ENCODE data around the gene HOXD1.

Gene HOXD1

GRCh38 chr2:176167398-176167797, 21.1 kb upstream of the HOXD1 start:
- no peak for DNase-seq

GRCh38 chr2:176169181-176169580, 19.3 kb upstream of the HOXD1 start:
- DNase-seq = no peak

- DNase-seq = no peak
These were observed 18.8 kb upstream of the HOXD1 start for GRCh38 chr2:176169711-176170110.

DNA sequence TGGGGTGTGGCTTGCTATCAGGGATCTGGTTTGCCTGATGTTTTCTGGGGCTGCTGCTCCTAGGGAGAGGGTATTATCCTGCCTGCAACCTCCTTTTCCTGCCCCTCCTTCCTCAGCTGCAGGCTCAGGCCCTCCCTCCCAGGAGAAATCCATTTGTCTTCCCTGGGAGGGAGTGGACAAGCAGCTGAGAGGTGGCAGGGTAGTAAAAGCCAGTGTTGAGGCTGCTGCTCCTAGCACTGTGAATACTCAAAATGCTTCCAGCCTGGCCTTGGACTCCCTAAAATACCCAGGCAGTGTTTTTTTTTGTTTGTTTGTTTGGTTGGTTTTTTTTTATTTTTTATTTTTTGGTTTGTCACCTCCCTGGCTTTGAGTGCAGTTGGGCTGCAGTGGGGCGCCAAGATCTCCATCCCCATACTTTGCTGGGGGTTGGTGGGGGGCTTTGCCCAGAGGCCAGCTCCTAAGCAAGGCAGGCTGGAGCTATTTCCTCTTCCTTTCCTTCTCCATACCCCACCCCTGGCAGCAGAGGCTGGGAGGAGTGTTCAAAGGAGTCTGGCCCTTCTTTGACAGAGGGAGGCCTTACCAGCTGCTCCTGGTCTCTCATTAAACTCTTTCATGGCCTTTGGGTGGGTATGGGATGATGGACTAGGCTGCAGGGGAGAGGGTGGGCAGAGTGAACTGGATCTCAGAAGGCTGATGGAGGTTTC, 17.7 kb upstream of the HOXD1 start:
- no peak for DNase-seq

- no peak for DNase-seq
These were observed 17.0 kb upstream of the HOXD1 start for GRCh38 chr2:176171351-176172006.

GRCh38 chr2:176172007-176172894, 16.2 kb upstream of the HOXD1 start:
- DNase-seq = no peak

DNA sequence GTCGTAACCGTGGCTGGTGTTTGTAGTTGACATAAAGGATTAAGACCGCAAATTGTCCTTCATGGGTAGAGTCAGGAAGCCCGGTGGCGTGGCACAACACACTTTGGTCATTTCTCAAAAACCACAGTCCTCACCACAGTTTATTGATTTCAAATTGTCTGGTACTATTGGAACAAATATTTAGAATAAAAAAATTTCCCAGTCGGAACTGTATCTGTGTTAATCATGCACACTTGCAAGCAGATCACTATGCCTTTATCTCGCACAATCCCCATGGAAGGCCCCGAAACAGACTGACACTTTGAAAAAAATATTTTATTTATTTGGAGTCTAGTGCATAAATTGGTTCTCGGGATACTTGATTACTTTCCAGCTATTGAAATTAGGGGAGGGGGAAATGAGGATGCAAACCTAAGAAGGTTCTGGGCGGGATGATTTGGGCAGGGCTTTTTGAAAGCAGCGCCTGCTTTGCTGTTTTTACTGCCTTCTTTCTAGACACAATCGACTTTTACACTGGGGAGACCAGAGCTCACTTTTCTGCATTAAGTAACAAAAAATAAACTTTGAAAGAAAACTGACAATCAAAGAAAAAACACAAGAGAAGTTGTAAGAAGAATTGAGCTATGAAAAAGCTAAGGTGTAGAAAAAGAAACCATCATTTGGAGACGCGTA, 15.4 kb upstream of the HOXD1 start:
- DNase-seq = no peak

GRCh38 chr2:176173567-176174381, 14.7 kb upstream of the HOXD1 start:
- DNase-seq = no peak

DNA sequence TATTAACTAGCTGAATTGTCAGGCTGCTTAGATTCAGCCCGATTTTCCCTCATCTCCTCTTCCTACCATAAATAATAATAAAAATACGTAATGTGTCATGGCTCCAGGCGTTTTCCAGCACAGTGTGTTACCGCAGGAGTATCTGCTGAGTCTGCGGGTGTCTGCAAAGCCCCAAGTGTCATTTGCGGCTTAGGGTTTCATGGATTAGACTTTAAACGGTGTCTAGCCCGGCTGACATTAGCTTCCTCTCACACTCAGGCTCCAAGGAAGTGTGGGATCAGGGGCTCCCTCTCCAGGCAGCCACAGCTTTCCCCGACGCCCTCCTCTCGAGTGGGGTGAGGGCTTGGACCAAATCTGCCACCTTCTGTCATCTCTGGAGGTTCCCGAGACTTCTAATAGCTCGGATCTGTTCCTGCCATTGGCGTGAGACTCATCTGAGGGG, 14.1 kb upstream of the HOXD1 start:
- peak; percentile 53 for DNase-seq

GRCh38 chr2:176174824-176175708, 13.4 kb upstream of the HOXD1 start:
- DNase-seq = peak; percentile 69

- no peak for DNase-seq
These were observed 12.5 kb upstream of the HOXD1 start for GRCh38 chr2:176175709-176176607.

GRCh38 chr2:176177580-176178037, 10.9 kb upstream of the HOXD1 start:
- DNase-seq = no peak

- peak; percentile 72 for DNase-seq
These were observed 10.3 kb upstream of the HOXD1 start for GRCh38 chr2:176178038-176178756.

- DNase-seq = no peak
These were observed 9.6 kb upstream of the HOXD1 start for GRCh38 chr2:176178757-176179295.

- no peak for DNase-seq
These were observed 6.9 kb upstream of the HOXD1 start for GRCh38 chr2:176181551-176181950.

GRCh38 chr2:176182671-176183070, 5.8 kb upstream of the HOXD1 start:
- DNase-seq = no peak

GRCh38 chr2:176184749-176185148, 3.7 kb upstream of the HOXD1 start:
- no peak for DNase-seq

DNA sequence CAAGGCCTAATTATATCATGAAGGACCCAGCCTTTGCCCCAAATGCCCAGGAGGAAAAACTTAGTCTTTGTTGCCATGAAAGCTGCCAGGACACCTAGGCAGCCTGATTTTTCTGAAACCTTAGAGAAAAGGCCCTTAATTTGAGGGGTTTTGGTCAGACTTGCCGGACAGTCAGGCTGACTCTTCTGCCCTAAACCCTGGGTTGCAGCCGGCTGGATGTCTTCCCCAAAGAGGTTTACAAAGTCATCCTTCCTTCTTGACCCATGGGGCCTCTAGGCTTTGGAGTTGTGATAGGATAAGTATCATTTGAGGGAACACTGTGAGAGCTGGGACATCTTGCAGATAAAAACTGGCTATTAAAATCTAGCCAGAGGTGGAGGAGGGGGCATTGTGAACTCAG, 2.4 kb upstream of the HOXD1 start:
- DNase-seq = no peak
